Heart left ventricle (tissue), 13 donors: Measurements from ENCODE around the gene IRAK1BP1.

Experiments used
- CTCF ChIP-seq, 12 donors: fragments of 200-600 bp; sonication (generic) in 4 of 12; IDR thresholded peaks; one replicate each; pipeline versions ENCODE4 v1.5.0 to v1.8.0; 2018 to 2022; ENCODE audit warnings: antibody characterized with exemption in 12 of 12, mild to moderate bottlenecking in 5 of 12
- POLR2A ChIP-seq, 2 donors: fragments of 450-650 bp; IDR thresholded peaks; one replicate each; pipeline ENCODE4 v1.6.1; 2017; ENCODE audit warnings: antibody characterized with exemption in 2 of 2, mild to moderate bottlenecking in 2 of 2, moderate library complexity in 2 of 2
- donor health status: ischemic (EF 13 %, LVEDD 7.1; RV severe dilation, severe dysfunction).
- donor health status: DM: no; HTN: yes; CAD: no.
- donor health status: DM: no; HTN: no; CAD: no.
- donor health status: ischemic (EF 25% LVEDD 6.9; RV normal size, moderate dysfunction).
- donor health status: ischemic (EF 25% LVEDD 5.7; RV mildly dilated, moderate dysfunction).
- donor health status: ischemic (EF 35%, LVEDD 5.7; RV mildly dilated, moderate dysfunction).
- donor health status: nonischemic (EF 11% LVEDD 7.7; RV severe dilation, severe dysfunction).
- donor health status: DM: yes; HTN: yes; CAD: no.
- donor health status: PGD.
- donor health status: ischemic (EF 29% LVEDD 5.4; RV normal size, mild dysfunction).
- donor health status: nonischemic (EF 23%, LVEDD 6.1; RV moderate dilation, normal function).

DNA sequence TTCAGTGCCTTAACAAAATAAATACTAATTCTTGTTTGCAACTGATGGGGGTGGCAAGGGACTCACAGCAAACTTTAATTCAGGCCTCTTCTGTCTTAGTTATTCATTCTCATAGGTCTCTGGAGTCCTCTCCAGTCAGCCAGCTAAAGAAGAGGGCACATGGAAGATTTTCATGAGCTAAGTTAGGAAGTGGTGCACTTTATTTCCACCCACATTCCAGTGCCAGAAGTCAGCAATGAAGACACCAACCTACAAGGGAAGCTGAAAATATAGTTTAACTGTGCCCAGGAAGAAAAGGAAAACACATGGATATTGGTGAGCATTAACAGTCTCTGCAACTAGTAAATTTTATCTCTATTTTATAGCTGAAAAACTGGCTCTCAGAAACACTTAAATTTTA, 16.7 kb upstream of the IRAK1BP1 start:
- TF ChIP-seq POLR2A (IDR thresholded peaks at IDR 0.05) (no peak), CTCF (IDR thresholded peaks at IDR 0.05) (no peak)
